ENCODE results near the gene PER1. TPM values are rescaled to one million over a fixed set of nuclear protein-coding genes. Genes with fewer than 3 reads are reported as not detected.

PER1 gene
- total RNA-seq, 4 donors from 2014 or later = 55.9 to 211 (median 109) TPM

DNA sequence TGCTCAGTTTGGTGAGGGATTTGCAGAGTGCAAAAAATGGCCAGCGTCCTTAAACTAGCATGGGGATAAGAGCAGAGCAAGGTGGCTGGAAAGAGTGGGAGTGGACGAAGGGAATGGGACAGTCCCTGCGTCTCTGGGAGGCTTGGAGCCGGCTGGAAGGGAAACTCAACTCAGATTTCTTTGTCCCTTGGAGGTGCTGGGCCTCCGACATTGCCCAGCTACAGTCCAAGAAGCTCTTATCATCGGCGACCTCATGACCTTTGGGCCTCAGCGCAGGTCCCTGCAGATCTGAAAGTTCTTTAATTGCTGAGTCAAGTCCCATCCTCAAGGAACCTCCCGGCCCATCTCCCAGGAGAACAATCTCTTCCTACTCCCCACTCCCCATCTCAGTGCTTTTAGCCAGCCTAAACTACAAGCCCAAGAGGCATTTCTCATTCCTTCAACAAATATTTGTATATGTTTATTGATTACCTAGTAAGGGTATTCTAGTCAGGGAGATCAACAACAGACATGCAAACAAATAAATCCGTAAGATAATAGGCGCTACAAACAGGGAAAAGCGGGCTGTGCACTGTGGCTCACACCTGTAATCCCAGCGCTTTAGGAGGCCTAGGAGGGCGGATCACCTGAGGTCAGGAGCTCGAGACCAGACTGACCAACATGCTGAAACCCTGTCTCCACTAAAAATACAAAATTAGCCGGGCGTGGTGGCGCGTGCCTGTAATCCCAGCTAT is 25.0 kb upstream of the PER1 start:
- Histone ChIP-seq H3K9me3 (no peaks in the 10 kb centered on the region), H3K27me3 (no peaks in the 10 kb centered on the region), H3K36me3 (no peaks in the 10 kb centered on the region), H3K4me1 (peaks cover 22 to 35% (median 27%) of the 10 kb centered on the region in 4 donors), H3K4me3 (peak overlapping the region in 3 of 4 donors; percentile 47 to 78 (median 52)), H3K27ac (peak overlapping the region; percentile 85 to 87 (median 86))
- DNase-seq = no peak
- intact Hi-C loops (cut with DNase I; ENCODE audit: low total_unique reads) = no loop called here
- TF ChIP-seq EP300 (IDR thresholded peaks at IDR 0.05; ENCODE audit: low read depth) (no peak), POLR2A (IDR thresholded peaks at IDR 0.05) (no peak), POLR2AphosphoS5 (IDR thresholded peaks at IDR 0.05) (no peak)
- TF ChIP-seq, protein P1, sequence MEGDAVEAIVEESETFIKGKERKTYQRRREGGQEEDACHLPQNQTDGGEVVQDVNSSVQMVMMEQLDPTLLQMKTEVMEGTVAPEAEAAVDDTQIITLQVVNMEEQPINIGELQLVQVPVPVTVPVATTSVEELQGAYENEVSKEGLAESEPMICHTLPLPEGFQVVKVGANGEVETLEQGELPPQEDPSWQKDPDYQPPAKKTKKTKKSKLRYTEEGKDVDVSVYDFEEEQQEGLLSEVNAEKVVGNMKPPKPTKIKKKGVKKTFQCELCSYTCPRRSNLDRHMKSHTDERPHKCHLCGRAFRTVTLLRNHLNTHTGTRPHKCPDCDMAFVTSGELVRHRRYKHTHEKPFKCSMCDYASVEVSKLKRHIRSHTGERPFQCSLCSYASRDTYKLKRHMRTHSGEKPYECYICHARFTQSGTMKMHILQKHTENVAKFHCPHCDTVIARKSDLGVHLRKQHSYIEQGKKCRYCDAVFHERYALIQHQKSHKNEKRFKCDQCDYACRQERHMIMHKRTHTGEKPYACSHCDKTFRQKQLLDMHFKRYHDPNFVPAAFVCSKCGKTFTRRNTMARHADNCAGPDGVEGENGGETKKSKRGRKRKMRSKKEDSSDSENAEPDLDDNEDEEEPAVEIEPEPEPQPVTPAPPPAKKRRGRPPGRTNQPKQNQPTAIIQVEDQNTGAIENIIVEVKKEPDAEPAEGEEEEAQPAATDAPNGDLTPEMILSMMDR (IDR thresholded peaks at IDR 0.05) = no peak
- 75 to 100% methylated on average over 10 to 19 of the region's 19 CpGs for WGBS, 2 donors (ENCODE audit: low coverage in 1 of 2)
- in situ Hi-C loops (cut with MboI; ENCODE audit: low pct_ligation_motif_present in 1 of 4, low pct_unique_long_range_greater_than_20kb in 1 of 4, low sequenced_read_pairs in 3 of 4) = no loop called here

DNA sequence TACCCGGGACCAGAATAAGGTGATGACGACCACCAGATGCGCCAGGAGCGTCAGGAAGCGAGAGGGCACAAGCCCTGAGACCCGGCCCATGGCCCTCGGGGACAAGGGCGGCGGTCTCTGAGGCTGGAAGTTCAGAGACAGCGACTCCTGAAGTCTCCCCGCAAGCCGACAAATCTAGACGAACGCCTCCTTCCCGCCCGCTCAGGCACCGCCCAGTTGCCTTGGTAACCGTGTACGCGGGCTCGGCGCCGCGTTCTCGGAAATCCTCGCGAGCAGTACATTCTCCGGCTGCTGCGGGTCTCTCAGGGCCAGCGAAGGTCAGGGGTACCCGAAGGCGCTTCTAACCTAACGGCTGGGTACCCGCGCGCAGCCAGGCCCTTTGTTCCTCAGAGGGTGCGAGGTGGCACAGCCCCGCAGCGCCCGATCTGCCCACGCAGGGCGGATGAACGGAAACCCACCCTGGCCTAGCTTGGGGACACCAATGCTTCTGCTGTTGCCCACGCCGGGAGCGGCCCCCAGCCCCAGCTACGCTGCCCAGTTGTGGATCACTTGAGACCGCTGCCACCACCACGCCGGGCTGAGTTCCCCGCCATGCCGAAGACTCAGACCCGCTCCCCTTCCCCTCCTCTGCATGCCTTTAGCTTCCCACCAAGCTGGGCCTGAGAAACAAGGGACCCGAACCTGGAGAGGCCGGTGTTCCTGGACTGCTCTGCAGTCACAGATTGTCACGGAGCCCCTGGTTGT is 24.2 kb upstream of the PER1 start, which contains the start of gene TMEM107:
TMEM107 (minus strand) TSS at position 184 of the 744 bp plus-strand sequence; CDS start at position 90, 94 bp downstream.
- 2% methylated on average over 42 of the region's 56 CpGs; no CpG with 5 or more reads in 1 of the 2 donors for WGBS, 2 donors (ENCODE audit: low coverage in 1 of 2)
- peaks cover 22 to 35% (median 27%) of the 10 kb centered on the region in 4 donors for H3K4me1 ChIP-seq
- in situ Hi-C loops (cut with MboI; ENCODE audit: low pct_ligation_motif_present in 1 of 4, low pct_unique_long_range_greater_than_20kb in 1 of 4, low sequenced_read_pairs in 3 of 4) = no loop called here
- intact Hi-C loops (cut with DNase I; ENCODE audit: low total_unique reads) = no loop called here
- DNase-seq = peak; percentile 93
- TF ChIP-seq, protein P1 (IDR thresholded peaks at IDR 0.05) = no peak
- no peak for TF ChIP-seq EP300 (IDR thresholded peaks at IDR 0.05; ENCODE audit: low read depth)
- peak; percentile 52 for TF ChIP-seq POLR2A (IDR thresholded peaks at IDR 0.05)
- TF ChIP-seq POLR2AphosphoS5 (IDR thresholded peaks at IDR 0.05) = peak; percentile 44 to 66 (median 64)
- H3K27me3 ChIP-seq = no peaks in the 10 kb centered on the region
- H3K4me3 ChIP-seq = peak within 1 kb of the TSS; percentile 45 to 78 (median 50)
- no peaks in the 10 kb centered on the region for H3K36me3 ChIP-seq
- H3K27ac ChIP-seq = peak within 1 kb of the TSS; percentile 85 to 87 (median 86)
- H3K9me3 ChIP-seq = no peaks in the 10 kb centered on the region

DNA sequence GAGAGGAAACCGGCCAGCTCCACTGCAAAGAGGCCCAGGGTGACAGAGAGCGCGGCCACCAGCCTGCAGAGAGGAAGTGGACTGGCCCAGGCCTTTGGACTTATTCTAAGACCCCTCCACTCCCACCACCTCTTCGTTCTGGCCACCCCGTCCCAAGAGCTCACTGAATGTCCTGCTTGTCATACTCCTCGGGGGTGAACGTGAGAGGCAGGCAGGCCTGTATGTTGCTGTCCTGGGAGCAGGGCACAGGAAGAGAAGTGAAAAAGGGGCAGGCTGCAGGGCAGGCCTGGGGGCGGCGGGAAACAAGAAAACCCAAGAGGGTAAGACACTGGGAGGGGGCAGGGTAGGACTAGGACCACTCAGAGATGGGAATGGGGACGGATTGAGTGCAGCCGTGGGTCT is 23.6 kb upstream of the PER1 start:
- Histone ChIP-seq H3K9me3 (no peaks in the 10 kb centered on the region), H3K27me3 (no peaks in the 10 kb centered on the region), H3K36me3 (no peaks in the 10 kb centered on the region), H3K4me1 (peaks cover 22 to 38% (median 27%) of the 10 kb centered on the region in 4 donors), H3K27ac (peak overlapping the region; percentile 85 to 87 (median 86)), H3K4me3 (peak overlapping the region; percentile 45 to 78 (median 50))
- TF ChIP-seq POLR2A (IDR thresholded peaks at IDR 0.05) = no peak
- no peak for TF ChIP-seq EP300 (IDR thresholded peaks at IDR 0.05; ENCODE audit: low read depth)
- no peak for TF ChIP-seq POLR2AphosphoS5 (IDR thresholded peaks at IDR 0.05)
- TF ChIP-seq, protein P1 (IDR thresholded peaks at IDR 0.05) = no peak
- DNase-seq = peak; percentile 41
- in situ Hi-C loops (cut with MboI; ENCODE audit: low pct_ligation_motif_present in 1 of 4, low pct_unique_long_range_greater_than_20kb in 1 of 4, low sequenced_read_pairs in 3 of 4) (no loop called here), intact Hi-C loops (cut with DNase I; ENCODE audit: low total_unique reads) (no loop called here)
- 9% methylated on average over 11 of the region's 11 CpGs; no CpG with 5 or more reads in 1 of the 2 donors for WGBS, 2 donors (ENCODE audit: low coverage in 1 of 2)

DNA sequence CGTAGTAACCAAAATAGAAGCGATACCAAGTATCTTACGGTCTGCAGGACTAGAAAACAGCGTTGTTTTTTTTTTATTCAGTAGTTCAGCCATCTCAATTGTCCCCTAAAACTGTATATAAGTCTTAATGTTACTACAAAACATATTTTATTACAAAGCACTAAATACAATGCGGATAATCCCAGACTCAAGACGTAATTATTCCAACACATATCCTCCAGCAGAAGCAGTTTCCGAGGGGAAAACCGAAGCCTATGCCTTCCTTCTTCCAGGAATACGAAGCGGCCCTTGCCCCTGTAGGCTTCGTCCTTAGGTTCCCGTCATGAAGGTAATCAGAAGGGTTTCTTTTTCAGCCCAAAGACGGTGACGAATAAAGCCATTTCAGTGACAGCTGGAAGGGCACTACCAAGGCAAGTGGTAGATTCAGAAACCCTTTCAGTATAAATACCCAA is 21.7 kb upstream of the PER1 start:
- H3K9me3 ChIP-seq = no peaks in the 10 kb centered on the region
- intact Hi-C loops (cut with DNase I; ENCODE audit: low total_unique reads) (no loop called here), in situ Hi-C loops (cut with MboI; ENCODE audit: low pct_ligation_motif_present in 1 of 4, low pct_unique_long_range_greater_than_20kb in 1 of 4, low sequenced_read_pairs in 3 of 4) (no loop called here)
- 5 to 6% methylated on average over 14 of the region's 14 CpGs for WGBS, 2 donors (ENCODE audit: low coverage in 1 of 2)
- H3K27me3 ChIP-seq = no peaks in the 10 kb centered on the region
- DNase-seq = peak; percentile 17
- H3K4me3 ChIP-seq = peak overlapping the region in 3 of 4 donors; percentile 25 to 51 (median 36)
- H3K27ac ChIP-seq = peak overlapping the region; percentile 85 to 91 (median 89)
- TF ChIP-seq, protein P1 (IDR thresholded peaks at IDR 0.05) = no peak
- TF ChIP-seq POLR2AphosphoS5 (IDR thresholded peaks at IDR 0.05) = no peak
- TF ChIP-seq POLR2A (IDR thresholded peaks at IDR 0.05) = no peak
- TF ChIP-seq EP300 (IDR thresholded peaks at IDR 0.05; ENCODE audit: low read depth) = no peak
- H3K36me3 ChIP-seq = no peaks in the 10 kb centered on the region
- H3K4me1 ChIP-seq = peaks cover 22 to 40% (median 27%) of the 10 kb centered on the region in 4 donors

Data from transverse colon (tissue), 4 donors.